ENCODE results near the gene CRADD.
"Not testable (repeated sequence)": the region's sequence is repeated elsewhere in the genome, so short reads cannot be mapped to it uniquely, and the experiment has no call there.

Gene CRADD

DNA sequence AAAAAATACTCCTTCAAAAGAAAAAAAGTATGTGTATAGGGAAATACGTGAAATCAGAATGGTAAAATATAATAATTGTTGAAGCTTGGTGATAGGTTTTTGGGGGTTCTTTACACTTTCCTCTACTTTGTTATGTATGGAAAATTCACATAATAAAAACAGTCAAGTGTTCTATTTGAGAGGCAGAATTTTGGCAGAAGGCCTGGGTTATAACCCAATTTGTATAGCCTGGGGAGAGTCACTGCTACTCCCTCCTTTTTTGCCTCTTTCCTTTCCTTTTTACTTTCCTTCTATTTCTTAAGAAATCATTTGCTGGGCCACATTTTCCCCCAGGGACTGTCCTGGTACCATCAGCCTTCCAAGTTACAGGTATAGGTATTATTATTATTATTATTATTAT, 105.7 kb downstream of the CRADD start:
- DNase-seq (ENCODE audit: low spot score): no peak

DNA sequence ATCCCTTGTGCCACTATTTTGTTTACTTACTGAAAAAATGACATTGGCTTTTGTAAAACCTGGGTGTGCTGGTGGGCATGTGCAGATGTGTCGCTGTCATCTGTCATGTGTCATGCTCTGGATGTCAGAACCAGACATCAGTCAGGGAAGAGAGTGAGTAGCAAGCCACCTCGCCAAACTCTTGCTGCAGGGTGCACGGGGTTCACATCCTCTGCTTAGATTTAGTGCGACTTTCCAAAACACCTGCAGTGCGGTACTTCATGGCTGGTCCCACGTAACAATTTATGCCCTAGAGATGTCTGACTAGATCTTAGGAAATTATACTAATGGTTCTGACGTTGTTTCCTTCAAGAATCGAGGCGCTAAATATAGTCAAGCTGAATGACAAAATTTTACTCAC, 106.7 kb downstream of the CRADD start:
- peak; percentile 77 for DNase-seq (ENCODE audit: low spot score)

DNA sequence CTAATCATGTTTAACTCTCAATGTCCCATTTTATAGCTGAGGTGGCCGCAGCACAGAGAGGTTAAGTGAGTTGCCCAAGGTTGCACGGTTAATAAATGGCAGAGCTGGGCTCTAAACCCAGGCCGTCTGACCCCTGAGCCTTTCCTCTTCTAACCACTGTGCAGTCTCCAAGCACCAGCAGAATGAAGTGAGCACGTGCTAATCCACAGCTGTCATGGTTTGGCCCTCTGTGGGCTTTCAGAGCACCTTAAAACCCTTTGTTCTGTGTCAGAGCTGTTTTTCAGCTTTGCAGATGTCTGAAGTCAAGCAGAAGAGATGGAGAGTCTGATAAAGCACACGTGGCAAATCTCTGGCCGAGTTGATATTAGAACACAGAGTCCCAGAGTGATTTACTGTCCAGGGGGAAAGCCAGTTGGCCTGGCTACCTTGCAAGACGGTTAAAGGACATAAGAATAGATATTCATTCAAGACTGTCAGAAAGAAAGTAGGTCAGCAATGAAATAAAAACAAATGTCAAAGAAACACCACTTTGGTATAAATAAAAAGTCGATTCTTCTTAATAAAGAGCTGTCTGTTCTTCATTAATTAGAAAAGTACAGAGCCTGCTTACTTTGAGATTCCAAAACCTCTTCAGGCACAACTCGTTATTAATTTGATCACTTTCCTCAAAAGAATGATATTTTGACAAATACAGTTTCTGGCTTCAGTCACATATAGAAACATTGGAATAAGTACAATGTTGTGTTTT, 107.3 kb downstream of the CRADD start:
- DNase-seq (ENCODE audit: low spot score): peak; percentile 97

- DNase-seq (ENCODE audit: low spot score): peak; percentile 17
Observed at GRCh38 chr12:93785249-93786010, 108.3 kb downstream of the CRADD start.

DNA sequence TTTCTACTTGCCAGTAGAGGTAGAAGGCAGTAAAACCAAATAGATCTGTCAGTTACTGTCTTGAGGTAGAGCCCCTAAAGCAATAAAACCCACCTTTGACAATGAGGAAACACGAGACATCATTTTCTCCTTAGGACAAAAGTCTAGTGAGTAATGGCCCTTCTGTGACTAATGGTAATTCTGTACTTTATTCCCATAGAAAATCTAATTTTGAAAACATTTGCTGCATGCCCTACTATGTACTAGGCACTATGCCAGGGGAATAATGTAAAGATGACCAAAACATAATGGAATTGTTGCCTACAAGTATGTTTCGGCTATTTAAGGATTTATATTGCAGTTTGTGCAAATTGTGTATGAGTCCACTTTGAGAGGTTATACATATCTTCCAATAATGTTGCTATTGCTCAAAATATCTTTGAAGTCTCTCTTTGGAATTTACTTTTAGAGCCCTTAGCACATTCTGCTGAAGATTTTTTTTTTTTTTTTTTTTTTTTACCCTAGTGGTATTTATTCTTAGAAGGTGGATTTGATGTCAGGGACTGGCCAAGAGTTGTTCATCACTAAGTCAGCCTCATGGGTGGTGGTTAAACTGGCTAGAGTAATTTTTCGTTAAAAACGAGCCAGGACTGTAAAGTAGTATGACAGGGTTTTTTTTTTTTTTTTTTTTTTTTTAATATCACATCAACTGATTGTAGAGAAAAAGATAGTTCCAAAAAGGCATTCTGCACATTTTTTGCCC, 109.7 kb downstream of the CRADD start:
- DNase-seq (ENCODE audit: low spot score): peak; percentile 21

DNA sequence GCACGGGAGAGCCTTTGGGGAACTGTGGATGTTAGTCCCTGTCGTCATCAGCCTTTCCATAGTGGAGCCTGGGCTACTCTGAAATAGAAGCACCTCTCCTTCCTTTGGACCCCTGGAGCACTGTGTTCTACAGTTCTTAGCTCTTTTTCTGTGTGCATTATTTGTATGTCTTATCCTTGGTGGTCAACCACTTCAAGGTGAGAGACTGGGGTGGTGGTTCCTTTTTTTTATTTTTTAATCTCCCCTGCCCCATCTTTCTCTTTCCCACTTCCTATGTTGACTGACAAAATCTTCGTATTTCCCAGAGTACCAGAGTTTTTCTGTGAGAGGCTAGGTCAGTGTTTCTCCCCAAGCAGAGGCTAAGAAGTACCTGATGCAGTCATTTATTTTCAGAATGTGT, 111.7 kb downstream of the CRADD start:
- DNase-seq (ENCODE audit: low spot score): no peak

- no peak for DNase-seq (ENCODE audit: low spot score)
Observed at GRCh38 chr12:93789767-93790166, 112.6 kb downstream of the CRADD start.

DNA sequence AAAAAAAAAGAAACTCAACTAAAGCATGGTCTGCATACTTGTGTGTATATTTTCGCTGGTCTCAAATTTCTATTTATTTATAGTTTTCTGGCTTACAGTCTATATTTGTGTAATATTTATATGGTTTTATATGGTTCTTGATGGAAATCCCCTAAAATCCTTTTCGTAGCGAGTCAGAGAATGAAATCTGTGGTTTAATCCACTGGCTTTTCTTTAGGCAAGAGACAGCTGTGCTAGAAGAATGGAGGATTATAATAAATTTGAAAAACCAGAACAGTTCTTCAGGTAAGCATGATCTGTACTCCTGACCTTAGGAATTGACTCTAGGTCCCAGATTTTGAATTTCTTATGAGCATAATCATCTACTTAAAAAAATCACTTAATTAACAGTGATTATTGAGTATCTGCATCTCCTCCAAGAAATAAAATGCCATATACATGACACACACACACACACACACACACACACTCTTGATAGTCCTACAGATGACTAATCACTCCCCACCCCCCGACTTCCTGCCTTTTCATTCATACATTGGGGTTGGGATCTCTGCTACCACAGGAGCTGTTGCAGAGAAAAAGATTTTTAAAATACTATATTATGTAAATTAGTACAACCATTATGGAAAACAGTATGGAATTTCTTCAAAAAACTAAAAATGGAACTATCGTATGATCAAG, 113.4 kb downstream of the CRADD start:
- DNase-seq (ENCODE audit: low spot score): no peak

DNA sequence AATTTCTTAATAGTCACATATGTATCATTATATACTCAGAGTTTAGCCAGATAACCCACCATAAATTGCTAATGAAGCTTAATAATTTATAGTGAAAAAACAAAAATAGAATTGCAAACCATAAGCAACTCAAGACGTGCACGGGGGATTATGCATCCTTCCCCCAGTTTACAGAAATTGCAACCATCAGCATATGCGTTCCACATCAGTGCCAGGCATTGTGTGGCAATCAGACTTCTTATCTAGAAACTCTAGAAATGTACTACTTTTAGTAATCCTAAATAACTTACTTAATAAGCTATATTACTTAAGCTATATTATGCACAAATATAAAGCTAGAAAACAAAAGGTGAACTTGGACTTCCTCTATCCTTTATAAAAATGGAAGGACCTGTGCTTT, 115.8 kb downstream of the CRADD start:
- no peak for DNase-seq (ENCODE audit: low spot score)

DNA sequence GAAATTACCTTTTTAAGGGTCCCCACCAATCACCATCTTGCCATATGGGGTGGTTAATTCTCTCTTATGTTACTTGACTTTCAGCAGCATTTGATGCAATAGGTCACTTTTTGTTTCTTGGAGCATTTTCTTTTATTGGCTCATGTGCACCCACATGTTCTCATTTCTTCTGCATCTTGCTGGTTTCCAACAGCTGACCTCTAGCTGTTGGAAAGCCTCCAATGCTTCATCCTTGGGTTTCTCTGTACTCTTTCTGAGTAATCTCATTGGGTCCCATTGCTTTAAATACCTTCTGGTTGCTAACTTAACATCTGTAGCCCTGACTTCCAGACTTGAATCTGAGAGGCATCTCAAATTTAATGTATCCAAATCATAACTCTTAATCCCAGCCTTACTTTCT, 116.8 kb downstream of the CRADD start:
- DNase-seq (ENCODE audit: low spot score): no peak

- no peak for DNase-seq (ENCODE audit: low spot score)
Observed at GRCh38 chr12:93794738-93795137, 117.6 kb downstream of the CRADD start.

DNA sequence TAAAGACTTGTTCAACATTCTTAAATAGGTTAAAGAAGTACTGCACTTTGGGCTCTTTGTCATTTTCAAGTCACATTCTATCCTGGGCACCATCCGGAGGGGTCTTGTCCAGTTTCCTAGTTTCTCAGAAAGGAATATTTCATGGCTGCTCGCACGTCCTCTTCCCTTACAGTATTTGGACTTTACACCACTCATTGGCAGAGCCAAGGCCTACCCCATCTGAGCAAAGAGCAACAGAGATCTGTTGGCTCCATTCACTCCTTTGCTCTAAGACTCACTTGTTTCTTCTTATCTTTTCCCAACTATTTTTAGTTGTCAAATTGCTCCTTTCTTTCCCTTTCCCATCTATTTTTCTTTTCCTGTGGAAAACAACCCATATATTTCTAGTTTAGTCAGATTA, 118.2 kb downstream of the CRADD start:
- no peak for DNase-seq (ENCODE audit: low spot score)

DNA sequence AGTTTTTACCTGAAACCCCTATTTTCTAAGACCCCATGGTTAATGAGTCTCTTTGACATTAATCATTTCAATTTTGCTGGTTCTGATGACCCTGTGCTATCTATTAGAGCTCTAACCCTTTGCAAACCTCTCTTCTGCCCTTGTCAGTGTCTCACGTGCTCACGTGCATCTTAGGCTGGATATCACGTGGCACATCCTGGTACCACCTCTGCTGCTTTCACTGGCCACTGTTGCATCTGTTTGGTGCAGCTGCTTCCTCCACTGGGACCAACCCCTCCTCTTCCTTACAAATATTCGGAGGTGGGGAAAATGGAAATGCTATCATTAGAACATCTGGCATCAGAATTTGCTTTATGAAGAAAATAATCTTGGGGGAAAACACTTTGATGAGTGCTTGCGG, 119.6 kb downstream of the CRADD start:
- no peak for DNase-seq (ENCODE audit: low spot score)

DNA sequence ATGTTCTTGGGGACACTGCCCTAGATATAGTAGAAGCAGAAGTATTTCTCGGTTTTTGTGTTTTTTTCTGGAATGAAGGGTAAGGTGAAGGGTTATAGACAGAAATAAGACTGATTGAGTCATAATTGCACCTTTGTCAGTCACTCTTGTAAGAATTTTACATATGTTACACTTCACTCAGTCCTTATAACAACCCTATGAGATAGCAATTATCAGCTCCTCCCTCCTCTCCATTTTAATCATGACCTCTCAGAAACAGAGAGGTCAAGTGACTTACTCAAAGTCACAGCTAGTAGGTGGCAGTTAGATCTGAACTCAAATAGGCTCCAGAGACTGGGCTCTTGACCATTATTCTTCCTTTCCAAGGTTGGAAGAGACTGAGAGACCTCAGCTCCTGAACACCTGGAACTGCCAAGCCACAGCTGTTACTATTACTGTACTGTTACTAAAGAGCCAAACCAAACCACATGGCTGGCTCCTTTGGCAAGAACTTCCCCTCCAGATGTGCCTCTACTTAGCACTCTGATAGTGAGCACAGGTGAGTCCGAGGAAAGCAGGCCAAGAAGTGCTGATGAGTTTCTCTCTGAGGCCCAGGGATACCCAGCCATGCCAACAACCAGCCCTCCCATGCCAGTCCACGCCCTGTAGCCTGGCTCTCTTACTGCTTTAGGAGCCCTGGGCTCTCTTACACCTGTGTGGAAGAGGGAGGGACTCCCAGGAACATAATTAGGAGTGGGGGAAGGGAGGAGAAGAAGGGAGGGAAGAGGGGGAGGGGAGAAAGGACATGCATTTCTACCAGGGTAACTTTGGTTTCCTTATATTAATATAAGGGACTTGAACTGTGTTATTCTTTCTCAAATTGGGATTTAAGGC, 121.3 kb downstream of the CRADD start:
- no peak for DNase-seq (ENCODE audit: low spot score)

DNA sequence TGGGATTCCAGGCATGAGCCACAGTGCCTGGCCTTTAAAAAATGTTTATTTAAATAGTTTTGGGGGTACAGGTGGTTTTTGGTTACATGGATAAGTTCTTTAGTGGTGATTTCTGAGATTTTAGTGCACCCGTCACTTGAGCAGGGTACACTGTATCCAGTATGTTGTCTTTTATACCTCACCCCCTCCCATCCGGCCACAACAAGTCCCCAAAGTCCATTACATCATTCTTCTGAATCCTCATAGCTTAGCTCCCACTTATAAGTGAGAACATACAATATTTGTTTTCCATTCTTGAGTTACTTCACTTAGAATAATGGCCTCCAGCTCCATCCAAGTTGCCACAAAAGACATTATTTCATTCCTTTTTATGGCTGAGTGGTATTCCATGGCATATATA, 124.5 kb downstream of the CRADD start:
- DNase-seq (ENCODE audit: low spot score): not testable (repeated sequence)

- no peak for DNase-seq (ENCODE audit: low spot score)
Observed at GRCh38 chr12:93802293-93802692, 125.1 kb downstream of the CRADD start.

DNA sequence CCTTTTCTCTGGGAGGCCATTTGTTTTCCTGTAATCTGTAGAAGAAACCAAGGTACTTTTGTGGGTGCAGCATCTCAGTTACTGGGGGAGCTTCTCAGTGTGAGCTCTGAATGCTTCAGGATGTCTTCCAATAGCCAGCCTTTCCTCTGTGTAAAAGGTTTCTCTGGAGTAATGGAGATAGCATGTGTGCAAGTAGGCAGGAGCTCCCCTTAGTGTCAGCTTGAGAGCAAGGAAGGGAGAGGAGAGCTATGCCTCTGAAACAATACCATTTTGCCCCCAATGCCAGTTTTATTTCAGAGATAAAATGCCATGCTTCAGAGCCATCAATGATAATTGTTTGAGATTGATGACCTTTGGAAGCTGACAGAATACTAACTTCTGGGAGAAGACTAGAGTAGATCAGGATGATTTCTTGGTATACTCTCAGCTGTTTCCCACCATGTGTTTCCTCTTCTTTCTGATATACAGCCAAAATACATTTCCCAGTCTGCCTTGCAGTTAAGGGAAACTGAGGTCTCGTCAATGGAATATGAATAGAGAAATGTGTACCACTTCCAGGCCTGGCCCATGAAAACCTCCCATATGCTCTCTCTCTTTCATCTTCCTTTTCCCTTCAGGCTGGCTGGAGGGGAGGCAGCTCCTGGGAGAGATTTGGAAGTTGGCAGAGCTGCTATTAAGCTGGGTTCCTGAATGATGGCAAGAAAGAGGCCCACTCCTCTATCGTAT, 125.7 kb downstream of the CRADD start:
- peak; percentile 10 for DNase-seq (ENCODE audit: low spot score)

- DNase-seq (ENCODE audit: low spot score): no peak
Observed at GRCh38 chr12:93803424-93803807, 126.2 kb downstream of the CRADD start.

DNA sequence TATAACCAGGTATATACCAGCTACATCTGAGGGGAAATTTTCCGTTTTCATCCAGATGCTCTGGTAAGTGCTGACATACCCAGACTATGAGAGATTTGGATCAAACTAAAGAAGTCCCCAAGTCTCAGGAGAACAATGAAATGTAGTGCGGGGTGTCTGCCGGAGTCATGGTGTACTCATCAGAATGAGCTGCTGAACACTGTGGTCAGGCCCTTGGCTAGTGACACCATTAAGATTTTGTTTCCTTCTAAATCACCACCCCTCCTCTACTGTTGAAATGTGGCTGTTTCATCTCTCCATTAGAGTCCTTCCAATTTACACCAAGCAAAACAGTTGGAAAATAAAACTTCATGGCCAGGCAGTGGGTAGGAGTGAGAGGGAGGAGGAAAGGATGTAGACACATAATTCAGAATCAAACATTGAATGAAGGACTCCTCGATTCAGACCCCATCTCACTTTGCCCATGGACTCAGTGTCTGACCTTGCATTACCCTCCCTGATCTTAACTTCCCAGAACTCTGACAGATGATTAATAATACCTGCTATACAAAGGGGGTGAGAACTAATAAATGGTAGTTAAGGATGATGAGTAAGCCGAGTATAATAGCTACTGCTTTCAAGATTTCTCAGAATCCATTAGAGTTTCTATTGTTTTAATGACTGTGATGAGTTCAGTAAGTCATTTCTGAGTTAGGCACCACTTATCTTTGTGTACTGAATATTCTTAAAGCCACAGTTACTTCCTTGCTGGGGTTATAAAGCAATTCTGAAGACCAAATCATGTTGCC, 127.4 kb downstream of the CRADD start:
- no peak for DNase-seq (ENCODE audit: low spot score)
